Measurements from ENCODE around the gene CLCN4.
A peak's percentile ranks its signal among the peaks of the same experiment; 100 is the strongest.

Gene CLCN4

DNA sequence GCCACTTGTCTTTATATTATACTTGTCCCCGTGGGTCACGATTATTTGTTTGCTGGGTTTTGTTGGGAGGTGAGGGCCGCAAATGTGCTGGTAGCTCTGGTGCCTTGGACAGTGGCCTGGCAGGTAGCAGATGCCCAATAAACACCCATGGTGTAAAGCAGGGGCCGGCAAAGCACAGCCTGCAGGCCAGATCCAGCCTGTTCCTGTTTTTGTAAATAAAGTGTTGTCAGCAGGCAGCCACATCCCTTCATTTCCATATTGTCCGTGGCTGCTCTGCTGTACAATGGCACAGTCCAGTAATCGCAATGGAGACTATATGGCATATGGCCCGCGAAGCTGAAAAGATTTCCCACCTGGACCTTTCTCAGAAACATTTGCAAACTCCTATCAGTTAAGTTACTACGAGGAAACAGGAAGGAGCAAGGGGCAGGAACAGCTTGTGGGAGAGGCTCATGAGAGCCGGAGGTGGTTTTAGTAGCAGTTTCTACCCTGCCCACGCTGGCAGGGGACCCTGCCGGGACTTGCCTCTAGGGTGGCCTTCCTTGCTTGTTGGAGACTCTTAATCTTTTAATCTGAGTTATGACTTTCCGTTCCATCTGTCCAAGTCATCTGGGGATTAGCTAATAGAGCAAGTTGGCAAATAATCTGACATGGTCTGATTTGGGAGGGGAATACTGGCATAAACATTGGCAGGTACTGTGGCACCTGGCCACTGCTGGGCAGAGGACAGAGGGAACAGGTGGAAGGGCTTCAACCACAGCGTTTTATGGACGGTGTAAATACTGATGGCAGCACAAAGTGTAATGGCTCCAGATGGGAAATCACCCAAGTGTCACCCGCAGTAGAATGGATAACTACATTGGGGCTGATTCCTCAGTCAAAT lies 19.6 kb downstream of the CLCN4 start:
- DNase-seq (ENCODE audit: low read depth), result no peak
- H3K4me3 ChIP-seq (ENCODE audit: low read depth, low read length), result no peak overlapping the region
- TF ChIP-seq, protein P1, sequence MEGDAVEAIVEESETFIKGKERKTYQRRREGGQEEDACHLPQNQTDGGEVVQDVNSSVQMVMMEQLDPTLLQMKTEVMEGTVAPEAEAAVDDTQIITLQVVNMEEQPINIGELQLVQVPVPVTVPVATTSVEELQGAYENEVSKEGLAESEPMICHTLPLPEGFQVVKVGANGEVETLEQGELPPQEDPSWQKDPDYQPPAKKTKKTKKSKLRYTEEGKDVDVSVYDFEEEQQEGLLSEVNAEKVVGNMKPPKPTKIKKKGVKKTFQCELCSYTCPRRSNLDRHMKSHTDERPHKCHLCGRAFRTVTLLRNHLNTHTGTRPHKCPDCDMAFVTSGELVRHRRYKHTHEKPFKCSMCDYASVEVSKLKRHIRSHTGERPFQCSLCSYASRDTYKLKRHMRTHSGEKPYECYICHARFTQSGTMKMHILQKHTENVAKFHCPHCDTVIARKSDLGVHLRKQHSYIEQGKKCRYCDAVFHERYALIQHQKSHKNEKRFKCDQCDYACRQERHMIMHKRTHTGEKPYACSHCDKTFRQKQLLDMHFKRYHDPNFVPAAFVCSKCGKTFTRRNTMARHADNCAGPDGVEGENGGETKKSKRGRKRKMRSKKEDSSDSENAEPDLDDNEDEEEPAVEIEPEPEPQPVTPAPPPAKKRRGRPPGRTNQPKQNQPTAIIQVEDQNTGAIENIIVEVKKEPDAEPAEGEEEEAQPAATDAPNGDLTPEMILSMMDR (conservative IDR thresholded peaks at IDR 0.05; ENCODE audit: low read depth, low read length), result no peak

DNA sequence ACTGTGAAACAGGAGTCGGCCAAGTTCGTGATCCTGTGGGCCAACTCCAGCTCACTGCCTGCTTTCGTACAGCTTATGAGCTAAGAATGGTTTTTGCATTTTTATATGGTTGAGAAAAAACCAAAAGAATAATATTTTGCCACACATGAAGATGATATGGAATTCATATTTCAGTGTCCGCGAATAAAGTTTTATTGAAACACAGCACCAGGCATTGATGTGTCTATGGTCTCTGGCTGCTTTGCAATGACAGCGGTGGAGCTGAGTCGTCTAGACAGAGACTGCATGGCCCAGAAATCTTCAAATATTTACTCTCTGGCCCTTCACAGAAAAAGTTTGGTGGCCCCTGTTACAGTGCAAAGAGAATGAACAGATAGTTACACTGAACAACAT lies 20.2 kb downstream of the CLCN4 start:
- H3K4me3 ChIP-seq (ENCODE audit: low read depth, low read length), result no peak overlapping the region
- no peak for DNase-seq (ENCODE audit: low read depth)
- TF ChIP-seq, protein P1 (conservative IDR thresholded peaks at IDR 0.05; ENCODE audit: low read depth, low read length), result no peak

DNA sequence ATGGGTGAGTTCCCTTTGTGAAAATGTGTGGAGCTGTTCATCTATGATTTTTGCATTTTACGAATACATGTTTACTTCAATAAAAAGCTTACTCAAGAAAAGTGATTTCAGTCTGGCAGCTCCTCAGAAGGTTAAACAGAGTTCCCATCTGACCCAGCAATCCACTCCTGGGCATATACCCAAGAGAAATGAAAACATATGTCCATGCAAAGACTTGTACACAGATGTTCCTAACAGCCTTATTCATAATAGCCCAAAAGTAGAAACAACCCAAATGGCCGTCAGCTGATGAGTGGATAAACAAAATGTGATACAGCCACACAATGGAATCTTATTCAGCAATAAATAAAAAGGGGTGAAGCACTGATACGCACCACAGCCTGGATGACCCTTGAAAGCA lies 20.8 kb downstream of the CLCN4 start:
- TF ChIP-seq, protein P1 (conservative IDR thresholded peaks at IDR 0.05; ENCODE audit: low read depth, low read length), result no peak
- peak; percentile 70 for DNase-seq (ENCODE audit: low read depth)
- H3K4me3 ChIP-seq (ENCODE audit: low read depth, low read length), result no peak overlapping the region

DNA sequence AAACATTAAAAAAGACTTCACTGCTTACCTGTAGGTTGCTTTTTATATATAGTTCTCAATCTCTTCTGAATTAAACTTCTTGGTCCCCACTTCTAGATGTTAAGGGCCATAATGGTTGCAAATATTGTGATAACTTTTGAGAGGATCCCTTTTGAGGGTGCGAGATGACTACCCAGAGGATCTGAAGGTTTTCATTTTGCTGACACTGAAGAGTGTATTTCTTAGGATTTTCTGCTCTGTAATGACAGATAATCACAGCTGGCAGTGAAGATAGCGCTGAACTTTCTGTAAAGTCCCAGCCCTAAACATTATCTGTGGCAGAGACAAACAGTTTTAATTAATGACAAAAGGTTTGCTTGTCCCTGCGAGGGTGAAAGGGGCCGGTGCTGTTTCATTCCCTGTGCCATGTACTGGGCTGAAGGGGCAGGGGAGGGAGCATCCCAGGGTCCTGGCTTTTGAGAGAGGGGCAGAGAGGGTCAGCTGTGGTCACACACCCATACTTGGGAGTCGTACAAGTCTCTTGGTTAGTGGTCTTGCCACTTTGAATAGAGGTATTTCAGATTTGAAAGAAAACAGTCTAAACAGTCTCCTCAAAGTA lies 22.2 kb downstream of the CLCN4 start:
- DNase-seq (ENCODE audit: low read depth), result no peak
- H3K4me3 ChIP-seq (ENCODE audit: low read depth, low read length), result no peak overlapping the region
- TF ChIP-seq, protein P1 (conservative IDR thresholded peaks at IDR 0.05; ENCODE audit: low read depth, low read length), result no peak

DNA sequence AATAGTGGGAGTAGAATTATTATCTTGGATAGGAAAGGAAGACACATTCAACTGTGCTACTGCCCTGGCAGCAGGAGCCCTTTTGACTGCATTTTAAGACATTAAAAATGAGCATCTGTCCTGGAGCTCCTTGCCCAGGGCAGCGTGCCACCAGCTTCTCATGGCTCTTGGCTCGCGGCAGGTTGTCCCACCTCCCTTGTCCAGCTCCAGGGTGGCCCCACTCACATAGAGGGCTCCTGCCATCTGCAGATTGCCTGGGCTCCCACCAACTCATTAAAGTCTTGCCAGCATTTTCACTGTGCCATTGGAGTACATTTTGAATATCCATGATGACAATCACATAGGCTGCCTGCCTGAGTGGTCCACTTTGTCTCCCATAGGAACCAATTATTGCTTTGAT lies 27.0 kb downstream of the CLCN4 start:
- TF ChIP-seq, protein P1 (conservative IDR thresholded peaks at IDR 0.05; ENCODE audit: low read depth, low read length), result no peak
- H3K4me3 ChIP-seq (ENCODE audit: low read depth, low read length), result no peak overlapping the region
- no peak for DNase-seq (ENCODE audit: low read depth)

DNA sequence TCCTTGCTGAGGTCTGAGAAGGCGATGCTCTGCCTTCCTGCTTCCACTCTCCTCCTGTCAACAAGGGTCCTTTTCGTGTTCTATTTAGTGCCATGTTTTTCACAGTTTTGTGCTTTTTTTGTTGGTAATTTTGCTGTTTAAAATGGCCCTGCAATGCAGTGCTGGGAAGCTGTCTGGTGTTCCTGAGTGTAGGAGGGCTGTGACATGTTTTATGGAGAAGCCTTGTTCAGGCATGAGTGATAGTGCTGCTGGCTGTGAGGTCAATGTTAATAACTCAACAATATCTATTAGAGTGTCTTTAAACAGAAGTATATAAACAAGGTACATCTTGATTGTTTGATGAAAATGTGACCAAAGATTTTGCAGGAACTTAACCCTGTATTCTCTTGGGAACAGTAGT lies 27.6 kb downstream of the CLCN4 start:
- no peak for DNase-seq (ENCODE audit: low read depth)
- TF ChIP-seq, protein P1 (conservative IDR thresholded peaks at IDR 0.05; ENCODE audit: low read depth, low read length), result no peak
- no peak overlapping the region for H3K4me3 ChIP-seq (ENCODE audit: low read depth, low read length)
